B cell (primary cell): Measurements from ENCODE around the gene TCF12. TPM values are rescaled to one million over a fixed set of nuclear protein-coding genes. Genes with fewer than 3 reads are reported as not detected.

Source experiments
- ATAC-seq: fragments of 200-7000 bp; cut with Tn5 transposase; one replicate; pipeline ENCODE4 v1.10.0; 2021; ENCODE audit warnings: low read depth, mild to moderate bottlenecking, moderate number of reproducible peaks, moderate library complexity
- CTCF ChIA-PET: fragments of 350-600 bp; sonication (Branson Sonifier 250); formaldehyde crosslinking; loops from one replicate; lab custom pipeline; 2021; ENCODE audit warnings: antibody characterized with exemption, inconsistent platforms; lab: Charles Lee
- POLR2A ChIA-PET: fragments of 350-600 bp; sonication (Branson Sonifier 250); formaldehyde crosslinking; loops from one replicate; lab custom pipeline; 2021; ENCODE audit warnings: antibody characterized with exemption; lab: Charles Lee
- DNase-seq: peaks from one replicate; pipeline ENCODE4 v3.0.0; 2013
- H2AFZ ChIP-seq: 2 replicates; pipeline ENCODE4 v1.6.1; 2012; ENCODE audit warnings: mild to moderate bottlenecking, low read depth, low read length; ENCODE audit not compliant: insufficient read depth, poor library complexity, severe bottlenecking
- H3K27ac ChIP-seq, 2 donors: 1 replicate in 1 of 2; 2 replicates in 1 of 2; pipeline ENCODE4 v1.5.1; 2012 to 2013; ENCODE audit warnings: low read length in 2 of 2, mild to moderate bottlenecking in 2 of 2, moderate library complexity in 1 of 2
- H3K27me3 ChIP-seq, 4 experiments: fragments of 200-600 bp in 1 of 4; sonication (generic) in 1 of 4; replicated peaks in 1 of 4; 1 replicate in 2 of 4; 2 replicates in 2 of 4; pipeline versions ENCODE4 v1.6.1 to v1.7.0; 2013 to 2016; ENCODE audit warnings: low read length in 3 of 4, mild to moderate bottlenecking in 2 of 4, mixed read lengths in 1 of 4, moderate library complexity in 1 of 4; ENCODE audit not compliant: insufficient read depth in 4 of 4, control insufficient read depth in 3 of 4; ENCODE audit errors: control extremely low read depth in 1 of 4
- H3K36me3 ChIP-seq, 2 experiments: replicated peaks in 1 of 2; 1 replicate in 1 of 2; 2 replicates in 1 of 2; pipeline versions ENCODE4 v1.6.1 to v1.7.1; 2013; ENCODE audit warnings: low read length in 1 of 2; ENCODE audit not compliant: insufficient read depth in 2 of 2, control insufficient read depth in 1 of 2; ENCODE audit errors: control extremely low read depth in 1 of 2, extremely low read depth in 1 of 2
- H3K4me1 ChIP-seq, 2 donors: fragments of 200-600 bp in 1 of 2; sonication (generic) in 1 of 2; 1 replicate in 1 of 2; 2 replicates in 1 of 2; pipeline versions ENCODE4 v1.5.1 to v1.6.1; 2013 to 2017; ENCODE audit warnings: low read length in 2 of 2; ENCODE audit not compliant: control insufficient read depth in 2 of 2, insufficient read depth in 2 of 2
- H3K4me2 ChIP-seq: replicated peaks from 2 replicates; pipeline ENCODE3; 2012; ENCODE audit warnings: mild to moderate bottlenecking, low read depth, low read length; ENCODE audit not compliant: poor library complexity, severe bottlenecking
- H3K4me3 ChIP-seq, 5 experiments: fragments of 200-600 bp in 1 of 5; sonication (generic) in 1 of 5; 1 replicate in 3 of 5; 2 replicates in 2 of 5; pipeline versions ENCODE4 v1.5.1 to v1.7.0; 2011 to 2016; ENCODE audit warnings: low read length in 4 of 5, mild to moderate bottlenecking in 4 of 5, low read depth in 2 of 5, control low read depth in 1 of 5, moderate library complexity in 1 of 5; ENCODE audit not compliant: insufficient read depth in 1 of 5; ENCODE audit errors: control extremely low read depth in 1 of 5, extremely low read depth in 1 of 5
- H3K79me2 ChIP-seq: fragments of 200-600 bp; sonication (generic); one replicate; pipeline ENCODE4 v1.6.0; 2016; ENCODE audit warnings: low read length; ENCODE audit not compliant: control insufficient read depth, insufficient read depth
- H3K9ac ChIP-seq: fragments of 200-600 bp; sonication (generic); 2 replicates; pipeline ENCODE4 v1.6.1; 2017; ENCODE audit warnings: mild to moderate bottlenecking, low read length, moderate library complexity
- H3K9me3 ChIP-seq, 3 donors: one replicate each; pipeline versions ENCODE4 v1.6.1 to v1.7.1; 2013; ENCODE audit warnings: low read length in 2 of 3; ENCODE audit not compliant: control insufficient read depth in 2 of 3, insufficient read depth in 1 of 3; ENCODE audit errors: control extremely low read depth in 1 of 3
- H4K20me1 ChIP-seq: 2 replicates; pipeline ENCODE4 v1.6.0; 2012; ENCODE audit warnings: mild to moderate bottlenecking, low read length; ENCODE audit not compliant: insufficient read depth, control insufficient read depth, poor library complexity, severe bottlenecking
- H3K27ac Mint-ChIP-seq: one replicate; pipeline ENCODE4 v1.8.0; 2021; ENCODE audit warnings: mixed read lengths
- H3K27me3 Mint-ChIP-seq: one replicate; pipeline ENCODE4 v1.8.0; 2021; ENCODE audit warnings: mixed read lengths
- H3K4me1 Mint-ChIP-seq: one replicate; pipeline ENCODE4 v1.8.0; 2021; ENCODE audit warnings: mixed read lengths
- H3K4me3 Mint-ChIP-seq: one replicate; pipeline ENCODE4 v1.8.0; 2021; ENCODE audit warnings: mixed read lengths
- H3K9me3 Mint-ChIP-seq: one replicate; pipeline ENCODE4 v1.8.0; 2022; ENCODE audit warnings: mixed read lengths; ENCODE audit not compliant: insufficient read depth
- EZH2 ChIP-seq: IDR thresholded peaks from 2 replicates; pipeline ENCODE4 v1.6.1; 2012; ENCODE audit warnings: borderline replicate concordance, low read depth, mild to moderate bottlenecking, moderate library complexity, low read length; ENCODE audit not compliant: insufficient read depth, poor library complexity, severe bottlenecking
- WGBS: methylation state at CpG from one replicate; pipeline ENCODE4 v1.1.5; 2013; ENCODE audit warnings: missing lambda C conversion rate; ENCODE audit not compliant: insufficient coverage; 5-methylcytosine and 5-hydroxymethylcytosine counted together
- intact Hi-C: fragments of 100-400 bp; cut with micrococcal nuclease; formaldehyde crosslinking; loops from one replicate; pipeline ENCODE4 v1.10.0; 2022
- polyA plus RNA-seq: library from polyadenylated mRNA; depleted of rRNA; stranded (reverse); fragments of >200 nt; gene quantifications from 2 replicates; pipeline ENCODE4 v1.2.3, GENCODE V29; 2012
- total RNA-seq, 2 donors: library from RNA; stranded (reverse); fragments of 120-200 nt in 1 of 2; gene quantifications; 1 replicate in 1 of 2; 2 replicates in 1 of 2; pipeline versions ENCODE4 v1.2.3 to v1.2.4, GENCODE V29; 2013 to 2022
- TF ChIP-seq, protein P1 (sequence below): fragments of 200-600 bp; IDR thresholded peaks from one replicate; pipeline ENCODE4 v1.8.0; 2022; ENCODE audit warnings: antibody characterized with exemption, mild to moderate bottlenecking

Gene TCF12
- total and polyA plus RNA-seq, 2 donors (not counting 1 experiment from before 2014, with no cell fraction given), result 27.1 to 131 TPM

DNA sequence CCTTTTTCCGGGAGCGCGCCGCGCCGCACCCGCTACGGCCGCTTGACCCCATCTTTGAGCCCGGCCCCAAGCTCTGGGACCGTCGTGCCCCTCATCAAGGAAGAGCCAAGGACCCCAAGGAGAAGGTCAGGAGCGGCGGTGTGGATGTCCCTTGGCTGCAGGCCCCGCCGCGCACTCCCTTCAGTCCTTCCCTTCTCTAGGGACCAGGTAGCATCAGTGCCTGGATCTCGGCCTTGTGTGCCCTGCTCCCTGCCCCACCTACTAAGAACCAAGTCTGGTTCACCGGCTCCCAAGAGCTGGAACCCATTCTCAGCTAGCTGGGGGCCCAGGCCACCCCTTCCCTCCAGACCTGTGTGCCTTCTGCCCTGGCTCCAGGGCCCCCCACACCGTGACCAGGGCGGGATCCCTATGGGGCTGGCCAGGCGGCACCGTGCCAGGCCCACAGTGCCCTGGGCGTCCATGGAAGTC is 388.5 kb downstream of the TCF12 start:
- Histone ChIP-seq H2AFZ (no peak overlapping the region), H3K4me1 (peaks cover 36 to 44% of the 10 kb centered on the region in 2 donors), H3K9ac (peak overlapping the region; percentile 98), H3K27me3 (no peaks in the 10 kb centered on the region), H3K9me3 (peaks cover 0 to 10% (median 0%) of the 10 kb centered on the region in 3 donors), H4K20me1 (peaks cover 89% of the 10 kb centered on the region), H3K4me3 (peak overlapping the region in 4 of 5 experiments; percentile 48 to 97 (median 80)), H3K27ac (peak overlapping the region; percentile 57 to 87), H3K36me3 (peaks cover 1 to 44% of the 10 kb centered on the region in 2 experiments), H3K4me2 (peak overlapping the region; percentile 91), H3K79me2 (peaks cover 74% of the 10 kb centered on the region)
- WGBS, result 41% methylated on average over 21 of the region's 24 CpGs
- peak overlapping the region; percentile 85 for H3K4me3 Mint-ChIP-seq
- DNase-seq (no peak), ATAC-seq (no peak)
- no peak for TF ChIP-seq EZH2
- TF ChIP-seq, protein P1, sequence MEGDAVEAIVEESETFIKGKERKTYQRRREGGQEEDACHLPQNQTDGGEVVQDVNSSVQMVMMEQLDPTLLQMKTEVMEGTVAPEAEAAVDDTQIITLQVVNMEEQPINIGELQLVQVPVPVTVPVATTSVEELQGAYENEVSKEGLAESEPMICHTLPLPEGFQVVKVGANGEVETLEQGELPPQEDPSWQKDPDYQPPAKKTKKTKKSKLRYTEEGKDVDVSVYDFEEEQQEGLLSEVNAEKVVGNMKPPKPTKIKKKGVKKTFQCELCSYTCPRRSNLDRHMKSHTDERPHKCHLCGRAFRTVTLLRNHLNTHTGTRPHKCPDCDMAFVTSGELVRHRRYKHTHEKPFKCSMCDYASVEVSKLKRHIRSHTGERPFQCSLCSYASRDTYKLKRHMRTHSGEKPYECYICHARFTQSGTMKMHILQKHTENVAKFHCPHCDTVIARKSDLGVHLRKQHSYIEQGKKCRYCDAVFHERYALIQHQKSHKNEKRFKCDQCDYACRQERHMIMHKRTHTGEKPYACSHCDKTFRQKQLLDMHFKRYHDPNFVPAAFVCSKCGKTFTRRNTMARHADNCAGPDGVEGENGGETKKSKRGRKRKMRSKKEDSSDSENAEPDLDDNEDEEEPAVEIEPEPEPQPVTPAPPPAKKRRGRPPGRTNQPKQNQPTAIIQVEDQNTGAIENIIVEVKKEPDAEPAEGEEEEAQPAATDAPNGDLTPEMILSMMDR, result peak; percentile 44
- H3K4me1 Mint-ChIP-seq, result peaks cover 57% of the 10 kb centered on the region
- peak overlapping the region; percentile 87 for H3K27ac Mint-ChIP-seq
- no peaks in the 10 kb centered on the region for H3K27me3 Mint-ChIP-seq
- intact Hi-C loops, result loop anchor here (1.0 to 10.0 kb wide), 8 partner anchors 92 to 815 kb away; partner anchors contain the start of genes POLR2M and TCF12
- POLR2A ChIA-PET, result interaction anchor here (1.0 to 1.2 kb wide), 2 partner anchors 19 to 160 kb away, joined by 4 to 6 read pairs; no protein-coding TSS in a partner anchor
- CTCF ChIA-PET, result interaction anchor here (0.7 to 14.9 kb wide), 48 partner anchors 10 to 818 kb away, joined by 3 to 323 read pairs (median 6); partner anchors contain the start of gene TCF12
- no peaks in the 10 kb centered on the region for H3K9me3 Mint-ChIP-seq
